ENCODE measurements around the gene CHRM2. TPM values are rescaled to one million over a fixed set of nuclear protein-coding genes. Genes with fewer than 3 reads are reported as not detected.
A peak's percentile ranks its signal among the peaks of the same experiment; 100 is the strongest.

The CHRM2 gene
- total and polyA plus RNA-seq, 4 donors: 0.61 to 0.83 (median 0.70) TPM

DNA sequence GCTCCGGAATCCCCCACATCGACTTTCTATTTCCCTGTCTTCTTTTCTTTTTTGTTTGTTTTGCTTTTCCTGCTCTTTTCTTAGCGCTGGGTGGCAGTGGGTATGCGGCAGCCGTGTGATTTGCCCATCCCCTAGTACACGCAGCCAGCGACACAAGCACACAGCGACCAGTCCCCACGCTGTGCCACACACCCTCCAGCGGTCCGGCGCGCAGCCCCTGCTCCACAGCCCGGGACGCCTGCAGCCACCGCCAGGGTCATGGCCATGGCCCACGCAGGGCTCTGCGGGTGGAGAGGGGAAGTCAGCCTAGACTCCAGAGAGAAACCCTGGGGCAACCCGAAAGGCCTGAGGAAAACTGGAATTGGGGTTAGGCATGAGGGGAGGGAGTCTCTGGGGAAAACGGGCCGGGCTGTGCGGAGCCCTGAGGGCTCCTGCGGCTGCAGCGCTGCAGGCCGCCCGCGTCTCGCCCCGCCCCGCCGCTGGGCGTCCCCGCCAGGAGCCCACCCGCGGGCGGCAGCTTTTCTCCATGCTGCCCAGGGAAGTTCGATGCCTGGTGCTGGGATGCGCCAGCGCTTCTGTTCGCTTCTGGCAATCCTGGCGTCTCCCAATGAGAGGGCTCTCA is 2.5 kb downstream of the CHRM2 start:
- Histone ChIP-seq H3K9ac (ENCODE audit: insufficient read depth in 1 of 2, low read length in 2 of 2) (no peak overlapping the region), H3K27me3 (ENCODE audit: control insufficient read depth in 3 of 3, insufficient read depth in 3 of 3, low read length in 2 of 3) (peaks cover 0 to 62% (median 51%) of the 10 kb centered on the region in 3 donors), H3K9me3 (ENCODE audit: control insufficient read depth in 4 of 4, insufficient read depth in 3 of 4, low read length in 3 of 4) (peaks cover 0 to 2% (median 0%) of the 10 kb centered on the region in 4 donors), H3K36me3 (ENCODE audit: control insufficient read depth in 4 of 4, insufficient read depth in 4 of 4, low read length in 4 of 4) (no peaks in the 10 kb centered on the region), H3K4me1 (ENCODE audit: control insufficient read depth in 5 of 5, insufficient read depth in 5 of 5, low read length in 5 of 5) (peaks cover 0 to 31% (median 7%) of the 10 kb centered on the region in 5 donors), H3K4me3 (peak overlapping the region; percentile 41), H3K27ac (ENCODE audit: low read depth in 1 of 2, low read length in 1 of 2) (peak overlapping the region in 1 of 2 donors; percentile 77)
- 0 to 3% methylated on average over 35 to 41 of the region's 41 CpGs for WGBS, 2 donors
- ATAC-seq (ENCODE audit: insufficient read depth, low FRiP score) (no peak), DNase-seq (no peak)
- no peak for TF ChIP-seq CTCF (IDR thresholded peaks at IDR 0.05; ENCODE audit: control extremely low read depth, extremely low read depth)

GRCh38 chr7:136874393-136875032 is 6.1 kb downstream of the CHRM2 start:
- DNase-seq: peak in 1 of 3 donors; percentile 23
- no peak for TF ChIP-seq CTCF (IDR thresholded peaks at IDR 0.05; ENCODE audit: control extremely low read depth, extremely low read depth)
- H3K9me3 ChIP-seq (ENCODE audit: control insufficient read depth in 4 of 4, insufficient read depth in 3 of 4, low read length in 3 of 4): peaks cover 0 to under 1% (median 0%) of the 10 kb centered on the region in 4 donors
- H3K36me3 ChIP-seq (ENCODE audit: control insufficient read depth in 4 of 4, insufficient read depth in 4 of 4, low read length in 4 of 4): no peaks in the 10 kb centered on the region
- H3K4me1 ChIP-seq (ENCODE audit: control insufficient read depth in 5 of 5, insufficient read depth in 5 of 5, low read length in 5 of 5): peaks cover 0 to 18% (median 7%) of the 10 kb centered on the region in 5 donors
- no peak overlapping the region for H3K4me3 ChIP-seq
- H3K27me3 ChIP-seq (ENCODE audit: control insufficient read depth in 3 of 3, insufficient read depth in 3 of 3, low read length in 2 of 3): peaks cover 0 to 41% (median 35%) of the 10 kb centered on the region in 3 donors
- ATAC-seq (ENCODE audit: insufficient read depth, low FRiP score): no peak
- H3K27ac ChIP-seq (ENCODE audit: low read depth in 1 of 2, low read length in 1 of 2): no peak overlapping the region
- 46 to 50% methylated on average over 2 of the region's 2 CpGs for WGBS, 2 donors
- no peak overlapping the region for H3K9ac ChIP-seq (ENCODE audit: insufficient read depth in 1 of 2, low read length in 2 of 2)

GRCh38 chr7:136877509-136877908 is 9.1 kb downstream of the CHRM2 start:
- H3K9me3 ChIP-seq (ENCODE audit: control insufficient read depth in 4 of 4, insufficient read depth in 3 of 4, low read length in 3 of 4): no peaks in the 10 kb centered on the region
- no peak for TF ChIP-seq CTCF (IDR thresholded peaks at IDR 0.05; ENCODE audit: control extremely low read depth, extremely low read depth)
- no peaks in the 10 kb centered on the region for H3K36me3 ChIP-seq (ENCODE audit: control insufficient read depth in 4 of 4, insufficient read depth in 4 of 4, low read length in 4 of 4)
- H3K27me3 ChIP-seq (ENCODE audit: control insufficient read depth in 3 of 3, insufficient read depth in 3 of 3, low read length in 2 of 3): peaks cover 0 to 14% (median 10%) of the 10 kb centered on the region in 3 donors
- peaks cover 0 to 10% (median 0%) of the 10 kb centered on the region in 5 donors for H3K4me1 ChIP-seq (ENCODE audit: control insufficient read depth in 5 of 5, insufficient read depth in 5 of 5, low read length in 5 of 5)
- H3K9ac ChIP-seq (ENCODE audit: insufficient read depth in 1 of 2, low read length in 2 of 2): no peak overlapping the region
- 86 to 94% methylated on average over 1 of the region's 1 CpG for WGBS, 2 donors
- DNase-seq: no peak
- H3K4me3 ChIP-seq: no peak overlapping the region
- peak overlapping the region in 1 of 2 donors; percentile 21 for H3K27ac ChIP-seq (ENCODE audit: low read depth in 1 of 2, low read length in 1 of 2)
- no peak for ATAC-seq (ENCODE audit: insufficient read depth, low FRiP score)
